Astrocyte (in vitro differentiated cells and primary cell): ENCODE data around the gene MECP2. TPM values are rescaled to one million over a fixed set of nuclear protein-coding genes. Genes with fewer than 3 reads are reported as not detected.

Experiments
- DNase-seq: peaks from one replicate; pipeline ENCODE4 v3.0.0-alpha.2; 2010; ENCODE audit warnings: low read depth
- FAIRE-seq: peaks from 2 replicates; lab custom pipeline; 2011; peaks lifted over from hg19 to GRCh38; lab: Jason Lieb, UNC
- H2AFZ ChIP-seq: 2 replicates; pipeline ENCODE4 v1.6.0; 2012; ENCODE audit warnings: low read depth, low read length, inconsistent platforms
- H3K27ac ChIP-seq: 2 replicates; pipeline ENCODE4 v1.5.1; 2011; ENCODE audit warnings: low read depth, low read length, inconsistent platforms
- H3K27me3 ChIP-seq: 2 replicates; pipeline ENCODE4 v1.6.0; 2011; ENCODE audit warnings: low read length, inconsistent platforms; ENCODE audit not compliant: insufficient read depth
- H3K36me3 ChIP-seq: 2 replicates; pipeline ENCODE4 v1.5.1; 2011; ENCODE audit warnings: low read length, inconsistent platforms; ENCODE audit not compliant: insufficient read depth
- H3K4me1 ChIP-seq: 2 replicates; pipeline ENCODE4 v1.5.1; 2011; ENCODE audit warnings: low read length, inconsistent platforms; ENCODE audit not compliant: insufficient read depth
- H3K4me2 ChIP-seq: 2 replicates; pipeline ENCODE4 v1.6.0; 2012; ENCODE audit warnings: low read length, inconsistent platforms
- H3K4me3 ChIP-seq: 2 replicates; pipeline ENCODE4 v1.5.1; 2011; ENCODE audit warnings: low read depth, mild to moderate bottlenecking, low read length, inconsistent platforms; ENCODE audit not compliant: insufficient read depth
- H3K79me2 ChIP-seq: 2 replicates; pipeline ENCODE4 v1.6.0; 2012; ENCODE audit warnings: mild to moderate bottlenecking, low read length, inconsistent platforms; ENCODE audit not compliant: insufficient read depth
- H3K9ac ChIP-seq: 2 replicates; pipeline ENCODE4 v1.6.0; 2012; ENCODE audit warnings: mild to moderate bottlenecking, low read length, inconsistent platforms
- H3K9me3 ChIP-seq: 2 replicates; pipeline ENCODE4 v1.5.1; 2012; ENCODE audit warnings: low read depth, mild to moderate bottlenecking, low read length, inconsistent platforms; ENCODE audit not compliant: insufficient read depth
- H4K20me1 ChIP-seq: 2 replicates; pipeline ENCODE4 v1.6.0; 2012; ENCODE audit warnings: low read length, inconsistent platforms; ENCODE audit not compliant: insufficient read depth
- H3K27ac Mint-ChIP-seq: one replicate; pipeline ENCODE4 v1.8.0; 2021; ENCODE audit warnings: mild to moderate bottlenecking, mixed read lengths; ENCODE audit not compliant: unreplicated experiment
- H3K27me3 Mint-ChIP-seq: one replicate; pipeline ENCODE4 v1.8.0; 2021; ENCODE audit warnings: low read depth, mixed read lengths; ENCODE audit not compliant: unreplicated experiment
- H3K36me3 Mint-ChIP-seq: one replicate; pipeline ENCODE4 v1.8.0; 2021; ENCODE audit warnings: low read depth, mixed read lengths; ENCODE audit not compliant: unreplicated experiment
- H3K4me1 Mint-ChIP-seq: one replicate; pipeline ENCODE4 v1.8.0; 2021; ENCODE audit warnings: low read depth, mixed read lengths; ENCODE audit not compliant: unreplicated experiment
- H3K4me3 Mint-ChIP-seq: one replicate; pipeline ENCODE4 v1.8.0; 2021; ENCODE audit warnings: mild to moderate bottlenecking, moderate library complexity, mixed read lengths; ENCODE audit not compliant: unreplicated experiment
- H3K9me3 Mint-ChIP-seq: one replicate; pipeline ENCODE4 v1.8.0; 2021; ENCODE audit warnings: mild to moderate bottlenecking, mixed read lengths; ENCODE audit not compliant: unreplicated experiment
- EZH2 ChIP-seq: IDR thresholded peaks from 2 replicates; pipeline ENCODE4 v1.6.1; 2012; ENCODE audit warnings: mild to moderate bottlenecking, low read length, inconsistent platforms; ENCODE audit not compliant: insufficient read depth
- total RNA-seq: library from RNA; stranded (reverse); gene quantifications from 2 replicates; pipeline ENCODE4 v1.2.1, GENCODE V29; 2021
- TF ChIP-seq, protein P1 (sequence below): IDR thresholded peaks from 2 replicates; pipeline ENCODE4 v1.5.1; 2011; ENCODE audit warnings: low read depth, mild to moderate bottlenecking, inconsistent platforms, low read length, moderate library complexity; ENCODE audit not compliant: insufficient read depth

The MECP2 gene
- total RNA-seq, 1 donor from 2014 or later = 36.2 TPM

DNA sequence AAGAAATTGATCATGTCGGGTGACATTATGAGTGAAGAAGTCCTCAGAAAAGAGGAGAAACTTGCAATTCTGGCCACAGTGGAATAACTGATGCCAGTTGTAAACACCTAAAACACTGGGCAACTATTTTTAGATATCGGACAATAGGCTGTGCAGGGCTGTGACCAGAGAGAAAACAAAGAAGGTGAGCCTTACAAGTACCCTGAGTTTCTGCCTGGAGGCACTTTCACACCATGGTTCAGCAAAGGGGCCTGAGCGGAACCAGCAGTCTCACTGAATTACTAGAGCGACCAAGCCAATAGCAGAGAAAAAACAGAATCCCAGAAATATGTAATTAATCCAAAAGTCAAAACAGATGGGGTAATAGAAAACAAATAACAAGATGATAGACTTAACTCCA is 89.0 kb downstream of the MECP2 start:
- no peaks in the 10 kb centered on the region for H3K27me3 ChIP-seq
- Mint-ChIP-seq H3K36me3 (peaks cover 4% of the 10 kb centered on the region), H3K27ac (no peak overlapping the region), H3K4me1 (no peaks in the 10 kb centered on the region), H3K9me3 (no peaks in the 10 kb centered on the region), H3K27me3 (no peaks in the 10 kb centered on the region), H3K4me3 (no peak overlapping the region)
- FAIRE-seq = peak; percentile 45
- H3K27ac ChIP-seq = no peak overlapping the region
- TF ChIP-seq, protein P1, sequence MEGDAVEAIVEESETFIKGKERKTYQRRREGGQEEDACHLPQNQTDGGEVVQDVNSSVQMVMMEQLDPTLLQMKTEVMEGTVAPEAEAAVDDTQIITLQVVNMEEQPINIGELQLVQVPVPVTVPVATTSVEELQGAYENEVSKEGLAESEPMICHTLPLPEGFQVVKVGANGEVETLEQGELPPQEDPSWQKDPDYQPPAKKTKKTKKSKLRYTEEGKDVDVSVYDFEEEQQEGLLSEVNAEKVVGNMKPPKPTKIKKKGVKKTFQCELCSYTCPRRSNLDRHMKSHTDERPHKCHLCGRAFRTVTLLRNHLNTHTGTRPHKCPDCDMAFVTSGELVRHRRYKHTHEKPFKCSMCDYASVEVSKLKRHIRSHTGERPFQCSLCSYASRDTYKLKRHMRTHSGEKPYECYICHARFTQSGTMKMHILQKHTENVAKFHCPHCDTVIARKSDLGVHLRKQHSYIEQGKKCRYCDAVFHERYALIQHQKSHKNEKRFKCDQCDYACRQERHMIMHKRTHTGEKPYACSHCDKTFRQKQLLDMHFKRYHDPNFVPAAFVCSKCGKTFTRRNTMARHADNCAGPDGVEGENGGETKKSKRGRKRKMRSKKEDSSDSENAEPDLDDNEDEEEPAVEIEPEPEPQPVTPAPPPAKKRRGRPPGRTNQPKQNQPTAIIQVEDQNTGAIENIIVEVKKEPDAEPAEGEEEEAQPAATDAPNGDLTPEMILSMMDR = no peak
- no peak for TF ChIP-seq EZH2
- peaks cover 6% of the 10 kb centered on the region for H4K20me1 ChIP-seq
- H3K79me2 ChIP-seq = no peaks in the 10 kb centered on the region
- no peaks in the 10 kb centered on the region for H3K4me1 ChIP-seq
- no peak overlapping the region for H3K4me3 ChIP-seq
- no peak overlapping the region for H3K4me2 ChIP-seq
- H3K9me3 ChIP-seq = no peaks in the 10 kb centered on the region
- no peak overlapping the region for H2AFZ ChIP-seq
- H3K9ac ChIP-seq = no peak overlapping the region
- H3K36me3 ChIP-seq = peaks cover 2% of the 10 kb centered on the region
- DNase-seq = no peak

GRCh38 chrX:154006947-154007346 is 90.6 kb downstream of the MECP2 start:
- Mint-ChIP-seq H3K4me3 (no peak overlapping the region), H3K9me3 (no peaks in the 10 kb centered on the region), H3K27ac (no peak overlapping the region), H3K36me3 (peaks cover 5% of the 10 kb centered on the region), H3K27me3 (no peaks in the 10 kb centered on the region), H3K4me1 (peaks cover 3% of the 10 kb centered on the region)
- DNase-seq = no peak
- peaks cover 2% of the 10 kb centered on the region for H3K36me3 ChIP-seq
- no peak overlapping the region for H3K4me2 ChIP-seq
- H4K20me1 ChIP-seq = no peaks in the 10 kb centered on the region
- H3K79me2 ChIP-seq = no peaks in the 10 kb centered on the region
- TF ChIP-seq, protein P1 = no peak
- TF ChIP-seq EZH2 = no peak
- no peaks in the 10 kb centered on the region for H3K27me3 ChIP-seq
- no peak for FAIRE-seq
- H3K4me3 ChIP-seq = no peak overlapping the region
- no peak overlapping the region for H3K27ac ChIP-seq
- H2AFZ ChIP-seq = no peak overlapping the region
- H3K9me3 ChIP-seq = no peaks in the 10 kb centered on the region
- H3K9ac ChIP-seq = no peak overlapping the region
- peaks cover 3% of the 10 kb centered on the region for H3K4me1 ChIP-seq

- Mint-ChIP-seq H3K27ac (no peak overlapping the region), H3K4me1 (peaks cover 5% of the 10 kb centered on the region), H3K4me3 (no peak overlapping the region), H3K36me3 (peaks cover 5% of the 10 kb centered on the region), H3K9me3 (no peaks in the 10 kb centered on the region), H3K27me3 (no peaks in the 10 kb centered on the region)
- Histone ChIP-seq H3K4me3 (no peak overlapping the region), H3K79me2 (no peaks in the 10 kb centered on the region), H3K36me3 (no peaks in the 10 kb centered on the region), H3K27ac (no peak overlapping the region), H3K4me2 (no peak overlapping the region), H2AFZ (no peak overlapping the region), H3K4me1 (peaks cover 6% of the 10 kb centered on the region), H3K9me3 (no peaks in the 10 kb centered on the region), H4K20me1 (no peaks in the 10 kb centered on the region), H3K9ac (no peak overlapping the region), H3K27me3 (no peaks in the 10 kb centered on the region)
- TF ChIP-seq, protein P1 = no peak
- TF ChIP-seq EZH2 = no peak
- no peak for DNase-seq
- FAIRE-seq = no peak
These were observed 93.2 kb downstream of the MECP2 start for GRCh38 chrX:154004315-154004714.
